C4-2B (cell line): ENCODE results near the gene TMTC2.

Experiments
- H3K27ac ChIP-seq: fragments of 450-650 bp; 2 replicates; pipeline ENCODE4 v1.5.1; 2017
- ZFX ChIP-seq: fragments of 450-650 bp; IDR thresholded peaks from 2 replicates; pipeline ENCODE4 v1.6.1; 2017
- TF ChIP-seq, protein P1 (sequence below): fragments of 450-650 bp; conservative IDR thresholded peaks from 2 replicates; pipeline ENCODE4 v1.5.1; 2017; ENCODE audit warnings: mild to moderate bottlenecking

The TMTC2 gene

DNA sequence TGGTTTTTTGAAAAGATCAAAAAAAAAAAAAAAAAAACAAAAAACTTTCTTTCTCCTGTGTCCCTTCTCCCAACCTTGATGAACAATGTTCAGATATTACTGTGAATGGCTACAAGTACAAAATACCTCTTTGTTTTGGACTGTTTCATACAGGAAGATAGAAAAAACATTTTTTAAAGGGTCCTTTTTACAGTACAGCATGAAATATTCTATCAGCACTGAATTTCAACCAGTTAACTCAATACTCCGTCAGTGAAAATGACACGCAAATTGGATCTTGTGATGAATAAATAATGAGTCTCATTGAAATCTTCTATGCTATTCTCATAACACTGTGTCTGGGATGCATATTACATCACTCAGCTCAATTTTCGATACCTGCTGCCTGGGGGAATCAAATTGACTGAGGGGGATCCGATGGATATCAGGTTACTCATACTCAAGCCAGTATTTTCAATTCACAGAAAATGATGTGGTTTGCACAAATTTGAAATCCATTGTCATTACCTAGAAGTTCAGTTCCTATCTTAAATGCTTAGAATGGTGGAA is 179.6 kb downstream of the TMTC2 start:
- no peak overlapping the region for H3K27ac ChIP-seq
- TF ChIP-seq ZFX = no peak
- TF ChIP-seq, protein P1, sequence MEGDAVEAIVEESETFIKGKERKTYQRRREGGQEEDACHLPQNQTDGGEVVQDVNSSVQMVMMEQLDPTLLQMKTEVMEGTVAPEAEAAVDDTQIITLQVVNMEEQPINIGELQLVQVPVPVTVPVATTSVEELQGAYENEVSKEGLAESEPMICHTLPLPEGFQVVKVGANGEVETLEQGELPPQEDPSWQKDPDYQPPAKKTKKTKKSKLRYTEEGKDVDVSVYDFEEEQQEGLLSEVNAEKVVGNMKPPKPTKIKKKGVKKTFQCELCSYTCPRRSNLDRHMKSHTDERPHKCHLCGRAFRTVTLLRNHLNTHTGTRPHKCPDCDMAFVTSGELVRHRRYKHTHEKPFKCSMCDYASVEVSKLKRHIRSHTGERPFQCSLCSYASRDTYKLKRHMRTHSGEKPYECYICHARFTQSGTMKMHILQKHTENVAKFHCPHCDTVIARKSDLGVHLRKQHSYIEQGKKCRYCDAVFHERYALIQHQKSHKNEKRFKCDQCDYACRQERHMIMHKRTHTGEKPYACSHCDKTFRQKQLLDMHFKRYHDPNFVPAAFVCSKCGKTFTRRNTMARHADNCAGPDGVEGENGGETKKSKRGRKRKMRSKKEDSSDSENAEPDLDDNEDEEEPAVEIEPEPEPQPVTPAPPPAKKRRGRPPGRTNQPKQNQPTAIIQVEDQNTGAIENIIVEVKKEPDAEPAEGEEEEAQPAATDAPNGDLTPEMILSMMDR = no peak

DNA sequence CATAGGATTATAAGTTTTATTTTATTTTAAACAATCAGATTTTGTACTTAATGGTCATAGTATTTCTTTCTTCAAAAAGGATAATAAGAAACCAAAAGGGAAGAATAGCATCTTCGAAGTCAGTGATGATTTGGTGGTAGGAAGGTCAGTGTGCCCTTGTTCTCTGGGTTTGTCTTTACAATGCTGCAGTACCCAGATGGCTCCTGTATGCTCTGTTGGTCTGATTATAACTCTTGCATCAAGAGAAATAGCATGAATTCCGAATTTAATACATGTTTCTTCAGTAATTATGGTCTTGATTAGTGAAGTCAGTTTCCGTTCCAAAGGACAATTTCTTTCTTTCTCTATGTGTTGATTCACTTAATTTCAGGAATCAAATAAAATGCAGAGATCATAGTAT is 180.2 kb downstream of the TMTC2 start:
- no peak overlapping the region for H3K27ac ChIP-seq
- TF ChIP-seq, protein P1 = no peak
- no peak for TF ChIP-seq ZFX

DNA sequence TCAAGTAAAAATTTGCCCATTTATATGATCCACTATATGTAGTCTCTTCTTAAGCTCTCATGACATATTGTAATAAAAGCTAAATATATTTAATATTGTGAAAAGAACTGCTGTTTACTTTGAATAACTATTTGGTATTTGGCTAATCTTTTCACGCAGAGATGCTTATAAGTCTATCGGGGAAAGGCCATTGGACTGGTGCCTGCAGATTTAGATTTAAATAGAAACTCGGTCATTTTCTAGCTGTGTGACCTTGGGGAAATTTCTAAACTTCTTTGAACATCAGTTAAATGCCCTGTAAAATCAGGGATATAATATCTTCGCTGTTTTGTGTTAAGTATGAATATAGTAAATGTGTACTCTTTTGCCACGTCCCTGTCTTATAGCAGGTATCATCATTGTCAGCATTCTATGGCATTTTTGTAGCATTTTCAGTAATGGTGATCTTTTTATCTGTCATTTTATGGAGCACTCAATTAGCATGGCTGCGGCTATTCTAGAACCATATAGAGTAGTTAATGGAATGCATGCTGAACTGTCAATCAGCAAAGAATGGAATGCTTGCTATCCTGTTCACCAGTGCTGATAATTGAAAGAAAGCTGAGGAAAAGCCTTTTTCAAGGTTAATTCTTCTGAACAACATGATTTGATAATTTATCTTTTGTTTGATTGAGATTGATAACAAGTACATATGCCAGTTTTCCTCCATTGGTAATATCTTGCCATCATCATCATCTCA is 181.2 kb downstream of the TMTC2 start:
- H3K27ac ChIP-seq = no peak overlapping the region
- TF ChIP-seq ZFX = no peak
- TF ChIP-seq, protein P1 = no peak

DNA sequence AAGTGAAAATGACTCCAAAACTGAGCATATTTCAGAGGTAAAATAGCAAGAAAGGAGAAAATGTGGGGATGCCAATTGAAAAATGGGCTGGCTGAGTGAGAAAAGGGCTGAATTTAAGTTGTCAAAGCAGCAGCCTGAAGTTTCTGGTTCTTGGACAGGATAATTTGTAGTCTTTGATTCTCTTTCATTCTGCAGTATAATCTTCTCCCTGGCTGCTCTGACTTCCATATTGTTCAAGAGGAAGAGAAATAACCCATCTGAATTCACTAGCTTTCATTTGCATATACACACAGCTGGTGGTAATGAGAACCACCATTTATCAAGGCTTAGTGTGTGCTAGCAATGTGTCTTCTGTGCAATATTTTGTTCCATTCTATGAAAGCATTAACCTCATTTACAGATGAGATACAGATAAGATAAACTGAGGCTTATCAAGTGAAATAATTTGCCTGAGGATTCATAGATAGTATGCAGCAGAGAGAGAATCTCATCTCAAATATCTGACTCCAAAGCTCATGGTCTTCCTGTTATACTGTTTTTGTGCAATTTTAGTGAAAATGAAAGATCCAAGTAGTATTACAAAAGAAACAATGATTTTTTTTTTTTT is 184.2 kb downstream of the TMTC2 start:
- no peak overlapping the region for H3K27ac ChIP-seq
- no peak for TF ChIP-seq ZFX
- TF ChIP-seq, protein P1 = no peak

DNA sequence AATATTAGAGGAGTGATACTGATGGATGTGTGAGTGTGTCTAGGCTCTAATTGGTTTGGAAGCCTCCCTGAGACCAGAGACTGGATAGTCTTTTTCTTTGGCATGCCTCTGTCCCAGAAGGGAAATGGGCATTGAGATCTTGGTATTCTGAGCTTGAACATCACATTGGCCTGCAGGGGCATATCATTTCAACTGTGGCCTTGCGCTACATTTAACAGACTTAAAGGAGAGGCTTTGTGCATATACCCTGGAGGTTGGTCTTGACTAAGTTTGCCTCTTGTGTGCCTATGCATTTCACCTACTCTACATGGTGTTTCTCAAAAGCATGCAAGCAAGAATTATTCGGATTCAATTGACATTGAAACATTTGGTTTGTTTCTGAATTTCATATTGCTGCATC is 185.4 kb downstream of the TMTC2 start:
- H3K27ac ChIP-seq = no peak overlapping the region
- TF ChIP-seq ZFX = no peak
- TF ChIP-seq, protein P1 = no peak

DNA sequence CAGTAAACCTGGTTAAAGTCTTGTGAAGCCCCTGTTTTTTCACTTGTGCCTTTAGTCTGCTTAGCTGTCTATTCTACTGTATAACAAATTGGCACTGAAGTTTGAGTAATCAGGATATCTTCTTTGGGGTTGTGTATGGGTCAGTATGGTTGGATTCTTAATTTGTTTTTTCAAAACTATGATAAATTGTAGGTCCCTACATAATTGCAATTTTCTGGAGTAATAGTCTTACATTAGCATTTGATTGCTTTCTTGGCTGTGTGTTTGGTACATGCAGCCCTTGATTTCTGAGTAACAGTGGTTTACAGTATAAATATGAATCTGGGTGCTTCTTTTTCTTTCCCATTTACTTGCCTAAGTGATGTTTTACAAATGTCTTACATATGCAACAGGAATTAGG is 186.6 kb downstream of the TMTC2 start:
- no peak for TF ChIP-seq ZFX
- TF ChIP-seq, protein P1 = no peak

DNA sequence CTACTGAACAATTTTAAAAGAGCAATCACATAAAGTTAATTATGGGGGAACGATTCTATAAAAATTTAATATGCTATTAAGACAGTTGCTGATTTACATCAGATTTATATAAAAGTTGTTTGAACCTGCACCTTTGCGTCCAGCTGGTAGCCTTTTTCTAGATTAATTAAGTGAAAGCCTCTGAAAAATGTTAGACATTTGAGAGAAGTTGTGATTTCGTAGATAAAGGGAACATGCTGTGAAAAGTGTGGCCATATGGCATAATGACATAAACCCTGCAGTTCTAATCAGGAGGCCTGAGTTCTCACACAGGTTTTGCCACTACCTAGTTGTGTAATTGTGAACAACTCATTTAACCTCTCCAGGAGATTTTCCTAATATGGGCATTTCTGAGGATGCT is 187.2 kb downstream of the TMTC2 start:
- H3K27ac ChIP-seq = no peak overlapping the region
- TF ChIP-seq ZFX = no peak
- TF ChIP-seq, protein P1 = no peak

More for the DNA sequence above, 186.6 kb downstream of the TMTC2 start:
- no peak overlapping the region for H3K27ac ChIP-seq
